GM12865 (cell line): ENCODE data around the gene PRPF8.

Source experiments
- DNase-seq: peaks from one replicate; pipeline ENCODE4 v3.0.0; 2010; ENCODE audit warnings: low read depth
- H3K4me3 ChIP-seq: 2 replicates; pipeline ENCODE4 v1.5.1; 2011; ENCODE audit warnings: mild to moderate bottlenecking, low read depth, low read length, control low read depth
- CTCF ChIP-seq: IDR thresholded peaks from 2 replicates; pipeline ENCODE4 v1.5.1; 2011; ENCODE audit warnings: low read length, control low read depth, low read depth, inconsistent platforms; ENCODE audit not compliant: insufficient read depth; ENCODE audit errors: missing control alignments

The PRPF8 gene

GRCh38 chr17:1729966-1730325 is 45.3 kb upstream of the PRPF8 start:
- H3K4me3 ChIP-seq = no peak overlapping the region
- no peak for DNase-seq
- TF ChIP-seq CTCF = no peak

DNA sequence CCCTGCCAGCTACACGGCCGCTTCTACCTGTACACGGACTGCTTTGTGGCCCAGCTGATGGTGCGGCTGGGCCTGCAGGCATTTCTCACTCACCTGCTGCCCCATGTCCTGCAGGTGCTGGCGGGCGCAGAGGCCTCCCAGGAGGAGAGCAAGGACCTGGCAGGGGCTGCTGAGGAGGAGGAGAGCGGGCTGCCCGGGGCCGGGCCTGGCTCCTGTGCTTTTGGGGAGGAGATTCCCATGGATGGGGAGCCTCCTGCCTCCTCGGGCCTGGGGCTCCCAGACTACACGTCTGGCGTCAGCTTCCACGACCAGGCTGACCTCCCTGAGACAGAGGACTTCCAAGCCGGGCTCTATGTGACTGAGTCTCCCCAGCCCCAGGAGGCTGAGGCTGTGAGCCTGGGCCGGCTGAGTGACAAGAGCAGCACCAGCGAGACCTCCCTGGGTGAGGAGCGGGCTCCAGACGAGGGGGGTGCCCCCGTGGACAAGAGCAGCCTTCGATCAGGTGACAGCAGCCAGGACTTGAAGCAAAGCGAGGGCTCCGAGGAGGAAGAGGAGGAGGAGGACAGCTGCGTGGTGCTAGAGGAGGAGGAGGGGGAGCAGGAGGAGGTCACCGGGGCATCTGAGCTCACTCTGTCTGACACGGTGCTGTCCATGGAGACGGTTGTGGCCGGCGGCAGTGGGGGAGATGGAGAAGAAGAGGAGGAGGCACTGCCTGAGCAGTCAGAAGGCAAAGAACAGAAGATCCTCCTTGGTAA is 43.4 kb upstream of the PRPF8 start:
- no peak for TF ChIP-seq CTCF
- no peak for DNase-seq
- H3K4me3 ChIP-seq = no peak overlapping the region

DNA sequence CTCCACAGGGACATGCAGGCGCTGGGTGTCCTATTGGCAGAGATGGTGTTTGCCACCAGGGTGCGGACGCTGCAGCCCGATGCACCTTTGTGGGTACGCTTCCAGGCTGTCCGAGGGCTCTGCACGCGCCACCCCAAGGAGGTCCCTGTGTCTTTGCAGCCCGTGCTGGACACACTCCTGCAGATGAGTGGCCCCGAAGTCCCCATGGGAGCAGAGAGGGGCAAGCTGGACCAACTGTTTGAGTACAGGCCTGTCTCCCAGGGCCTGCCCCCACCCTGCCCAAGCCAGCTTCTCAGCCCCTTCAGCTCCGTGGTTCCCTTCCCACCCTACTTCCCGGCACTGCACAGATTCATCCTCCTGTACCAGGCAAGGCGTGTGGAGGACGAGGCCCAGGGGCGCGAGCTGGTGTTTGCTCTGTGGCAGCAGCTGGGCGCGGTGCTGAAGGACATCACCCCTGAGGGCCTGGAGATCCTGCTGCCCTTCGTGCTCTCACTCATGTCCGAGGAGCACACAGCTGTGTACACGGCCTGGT is 42.7 kb upstream of the PRPF8 start:
- TF ChIP-seq CTCF = no peak
- no peak for DNase-seq
- no peak overlapping the region for H3K4me3 ChIP-seq

- TF ChIP-seq CTCF = no peak
- DNase-seq = no peak
- no peak overlapping the region for H3K4me3 ChIP-seq
Observed at GRCh38 chr17:1726626-1727257, 42.1 kb upstream of the PRPF8 start.

DNA sequence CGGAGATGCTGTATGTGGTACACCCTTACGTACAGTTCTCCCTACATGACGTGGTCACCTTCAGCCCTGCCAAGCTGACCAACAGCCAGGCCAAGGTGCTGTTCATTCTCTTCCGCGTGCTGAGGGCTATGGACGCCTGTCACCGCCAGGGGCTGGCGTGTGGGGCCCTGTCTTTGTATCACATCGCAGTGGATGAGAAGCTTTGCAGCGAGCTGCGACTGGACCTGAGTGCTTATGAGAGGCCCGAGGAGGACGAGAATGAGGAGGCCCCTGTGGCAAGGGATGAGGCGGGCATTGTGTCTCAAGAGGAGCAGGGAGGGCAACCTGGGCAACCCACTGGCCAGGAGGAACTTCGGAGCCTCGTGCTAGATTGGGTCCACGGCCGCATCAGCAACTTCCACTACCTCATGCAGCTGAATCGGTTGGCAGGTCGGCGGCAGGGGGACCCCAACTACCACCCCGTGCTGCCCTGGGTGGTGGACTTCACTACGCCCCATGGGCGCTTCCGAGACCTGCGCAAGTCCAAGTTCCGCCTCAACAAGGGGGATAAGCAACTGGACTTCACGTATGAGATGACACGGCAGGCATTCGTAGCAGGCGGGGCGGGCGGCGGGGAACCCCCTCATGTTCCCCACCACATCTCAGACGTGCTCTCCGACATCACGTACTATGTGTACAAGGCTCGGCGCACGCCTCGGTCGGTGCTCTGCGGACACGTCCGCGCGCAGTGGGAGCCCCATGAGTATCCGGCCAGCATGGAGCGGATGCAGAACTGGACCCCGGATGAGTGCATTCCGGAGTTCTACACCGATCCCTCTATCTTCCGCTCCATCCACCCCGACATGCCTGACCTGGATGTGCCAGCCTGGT is 41.2 kb upstream of the PRPF8 start:
- peak overlapping the region; percentile 84; the same call in 1 of the 2 replicates for H3K4me3 ChIP-seq
- no peak for DNase-seq
- TF ChIP-seq CTCF = no peak

DNA sequence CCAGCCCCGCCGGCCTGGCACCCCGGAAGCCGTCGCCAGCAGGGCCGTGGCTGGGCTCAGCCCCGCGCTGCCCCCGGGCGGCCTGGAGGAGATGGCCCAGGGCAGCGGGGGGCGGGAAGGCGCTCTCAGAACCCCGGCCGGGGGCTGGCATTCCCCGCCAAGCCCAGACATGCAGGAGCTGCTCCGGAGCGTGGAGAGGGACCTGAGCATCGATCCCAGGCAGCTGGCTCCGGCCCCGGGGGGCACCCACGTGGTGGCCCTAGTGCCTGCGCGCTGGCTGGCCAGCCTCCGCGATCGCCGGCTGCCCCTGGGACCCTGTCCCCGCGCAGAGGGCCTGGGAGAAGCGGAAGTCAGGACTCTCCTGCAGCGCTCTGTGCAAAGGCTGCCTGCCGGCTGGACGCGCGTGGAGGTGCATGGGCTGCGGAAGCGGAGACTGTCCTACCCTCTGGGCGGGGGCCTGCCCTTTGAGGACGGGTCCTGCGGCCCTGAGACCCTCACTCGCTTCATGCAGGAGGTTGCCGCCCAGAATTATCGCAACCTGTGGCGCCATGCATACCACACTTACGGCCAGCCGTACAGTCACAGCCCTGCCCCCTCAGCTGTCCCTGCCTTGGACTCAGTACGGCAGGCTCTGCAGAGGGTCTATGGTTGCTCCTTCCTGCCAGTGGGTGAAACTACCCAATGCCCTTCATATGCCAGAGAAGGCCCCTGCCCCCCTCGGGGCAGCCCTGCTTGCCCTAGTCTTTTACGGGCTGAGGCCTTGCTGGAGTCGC is 40.4 kb upstream of the PRPF8 start:
- peak overlapping the region; percentile 84 for H3K4me3 ChIP-seq
- no peak for TF ChIP-seq CTCF
- no peak for DNase-seq
